H9 (cell line): ENCODE data around the gene CCDC9B. TPM values are rescaled to one million over a fixed set of nuclear protein-coding genes. Genes with fewer than 3 reads are reported as not detected.

Source experiments
- DNase-seq: peaks from one replicate; pipeline ENCODE4 v3.0.0-alpha.2; 2017
- H2AFZ ChIP-seq: one replicate; pipeline ENCODE4 v1.6.1; 2013; ENCODE audit warnings: mild to moderate bottlenecking, low read length, control low read depth, moderate library complexity
- H2AK5ac ChIP-seq: 2 replicates; pipeline ENCODE4 v1.6.1; 2013; ENCODE audit warnings: low read length, control low read depth, mixed read lengths; ENCODE audit not compliant: insufficient read length
- H2BK120ac ChIP-seq: one replicate; pipeline ENCODE4 v1.6.1; 2013; ENCODE audit warnings: low read depth, mild to moderate bottlenecking, low read length, control low read depth, inconsistent platforms; ENCODE audit not compliant: poor library complexity, severe bottlenecking
- H2BK12ac ChIP-seq: 2 replicates; pipeline ENCODE4 v1.6.1; 2013; ENCODE audit warnings: low read length, control low read depth, mixed read lengths, low read depth; ENCODE audit not compliant: insufficient read length
- H2BK15ac ChIP-seq: 2 replicates; pipeline ENCODE4 v1.6.1; 2013; ENCODE audit warnings: low read depth, low read length, control low read depth
- H2BK20ac ChIP-seq: one replicate; pipeline ENCODE4 v1.6.1; 2013; ENCODE audit warnings: low read depth, mild to moderate bottlenecking, low read length, control low read depth, inconsistent platforms; ENCODE audit not compliant: poor library complexity, severe bottlenecking
- H2BK5ac ChIP-seq: 2 replicates; pipeline ENCODE4 v1.6.1; 2013; ENCODE audit warnings: low read length, control low read depth, mixed read lengths; ENCODE audit not compliant: insufficient read length
- H3K14ac ChIP-seq: 2 replicates; pipeline ENCODE4 v1.6.1; 2013; ENCODE audit warnings: low read length, control low read depth; ENCODE audit not compliant: insufficient read depth
- H3K18ac ChIP-seq: 2 replicates; pipeline ENCODE4 v1.6.1; 2013; ENCODE audit warnings: low read depth, mild to moderate bottlenecking, mixed read lengths, low read length, control low read depth; ENCODE audit not compliant: insufficient read length
- H3K23ac ChIP-seq: 2 replicates; pipeline ENCODE4 v1.6.1; 2013; ENCODE audit warnings: low read length, control low read depth, mixed read lengths, low read depth; ENCODE audit not compliant: insufficient read length
- H3K23me2 ChIP-seq: 2 replicates; pipeline ENCODE4 v1.6.1; 2013; ENCODE audit warnings: low read depth, mild to moderate bottlenecking, mixed read lengths, low read length, control low read depth; ENCODE audit not compliant: insufficient read length, poor library complexity, severe bottlenecking
- H3K27ac ChIP-seq: 2 replicates; pipeline ENCODE4 v1.5.1; 2013; ENCODE audit warnings: low read length, control low read depth, mixed read lengths, low read depth; ENCODE audit not compliant: insufficient read length
- H3K27me3 ChIP-seq: 2 replicates; pipeline ENCODE4 v1.6.1; 2013; ENCODE audit warnings: low read length, control low read depth, inconsistent platforms; ENCODE audit not compliant: insufficient read depth
- H3K4ac ChIP-seq: 2 replicates; pipeline ENCODE4 v1.6.1; 2013; ENCODE audit warnings: low read depth, mild to moderate bottlenecking, control low read depth, inconsistent platforms, low read length, moderate library complexity
- H3K4me1 ChIP-seq: 2 replicates; pipeline ENCODE4 v1.6.1; 2013; ENCODE audit warnings: low read length, control low read depth, inconsistent platforms; ENCODE audit not compliant: insufficient read depth
- H3K4me2 ChIP-seq: 2 replicates; pipeline ENCODE4 v1.6.1; 2013; ENCODE audit warnings: low read length, control low read depth, mixed read lengths; ENCODE audit not compliant: insufficient read length, insufficient read depth
- H3K56ac ChIP-seq: 2 replicates; pipeline ENCODE4 v1.6.1; 2013; ENCODE audit warnings: low read depth, mild to moderate bottlenecking, mixed read lengths, low read length, control low read depth; ENCODE audit not compliant: insufficient read length
- H3K79me1 ChIP-seq: 2 replicates; pipeline ENCODE4 v1.6.1; 2013; ENCODE audit warnings: low read depth, mild to moderate bottlenecking, moderate library complexity, low read length, control low read depth, inconsistent platforms; ENCODE audit not compliant: insufficient read depth, poor library complexity, severe bottlenecking
- H3K79me2 ChIP-seq: 2 replicates; pipeline ENCODE4 v1.6.1; 2013; ENCODE audit warnings: low read length, control low read depth, inconsistent platforms; ENCODE audit not compliant: insufficient read depth
- H3K9ac ChIP-seq: 2 replicates; pipeline ENCODE4 v1.6.1; 2013; ENCODE audit warnings: low read length, control low read depth, mixed read lengths; ENCODE audit not compliant: insufficient read length; ENCODE audit errors: extremely low read depth
- H3K9me3 ChIP-seq: one replicate; pipeline ENCODE4 v1.6.1; 2013; ENCODE audit warnings: low read depth, low read length, inconsistent platforms; ENCODE audit not compliant: control insufficient read depth
- H3T11ph ChIP-seq: one replicate; pipeline ENCODE4 v1.6.1; 2013; ENCODE audit warnings: mild to moderate bottlenecking, low read length, control low read depth, inconsistent platforms
- H4K20me1 ChIP-seq: one replicate; pipeline ENCODE4 v1.6.1; 2013; ENCODE audit not compliant: control insufficient read depth, insufficient read length, insufficient read depth
- H4K5ac ChIP-seq: 2 replicates; pipeline ENCODE4 v1.6.1; 2013; ENCODE audit warnings: low read depth, mild to moderate bottlenecking, mixed read lengths, low read length, control low read depth; ENCODE audit not compliant: insufficient read length
- H4K8ac ChIP-seq: replicated peaks from 2 replicates; pipeline ENCODE4 v1.6.1; 2013; ENCODE audit warnings: low read length, control low read depth, mixed read lengths, low read depth; ENCODE audit not compliant: insufficient read length
- H4K91ac ChIP-seq: 2 replicates; pipeline ENCODE4 v1.6.1; 2013; ENCODE audit warnings: low read depth, mild to moderate bottlenecking, moderate library complexity, mixed read lengths, low read length, control low read depth; ENCODE audit not compliant: insufficient read length
- H3K27ac Mint-ChIP-seq, 3 experiments: 2 replicates in 2 of 3; 3 replicates in 1 of 3; pipeline ENCODE4 v1.8.0; 2020 to 2021; ENCODE audit warnings: mixed read lengths in 3 of 3, mild to moderate bottlenecking in 1 of 3, moderate library complexity in 1 of 3
- H3K27me3 Mint-ChIP-seq: 2 replicates; pipeline ENCODE4 v1.8.0; 2021; ENCODE audit warnings: low read depth, mild to moderate bottlenecking, moderate library complexity, mixed read lengths
- H3K36me3 Mint-ChIP-seq, 3 experiments: 2 replicates in 2 of 3; 3 replicates in 1 of 3; pipeline ENCODE4 v1.8.0; 2020 to 2021; ENCODE audit warnings: low read depth in 3 of 3, mixed read lengths in 3 of 3; ENCODE audit not compliant: insufficient read depth in 1 of 3
- H3K4me1 Mint-ChIP-seq, 2 experiments: 2 replicates each; pipeline ENCODE4 v1.8.0; 2020; ENCODE audit warnings: mixed read lengths in 2 of 2
- H3K4me3 Mint-ChIP-seq, 2 experiments: 2 replicates in 1 of 2; 3 replicates in 1 of 2; pipeline ENCODE4 v1.8.0; 2020 to 2021; ENCODE audit warnings: mild to moderate bottlenecking in 2 of 2, mixed read lengths in 2 of 2, moderate library complexity in 1 of 2
- H3K9me3 Mint-ChIP-seq, 2 experiments: 2 replicates in 1 of 2; 3 replicates in 1 of 2; pipeline ENCODE4 v1.8.0; 2020; ENCODE audit warnings: mild to moderate bottlenecking in 2 of 2, mixed read lengths in 2 of 2, moderate library complexity in 1 of 2
- CTCF ChIP-seq: fragments of 200-600 bp; sonication (generic); conservative IDR thresholded peaks from 3 replicates; pipeline ENCODE4 v1.8.0; 2021; ENCODE audit warnings: antibody characterized with exemption, mild to moderate bottlenecking
- WGBS: extraction: QIAGEN DNeasy Blood & Tissue Kit; methylation state at CpG from one replicate; pipeline ENCODE4 v1.1.7; 2013; ENCODE audit warnings: missing lambda C conversion rate, low lambda C conversion rate, mixed read lengths; ENCODE audit not compliant: insufficient read length; ENCODE audit errors: extremely low coverage; 5-methylcytosine and 5-hydroxymethylcytosine counted together
- total RNA-seq: library from RNA; stranded (reverse); gene quantifications from 2 replicates; pipeline ENCODE4 v1.2.1, GENCODE V29; 2021

Gene CCDC9B
- total RNA-seq, 1 experiment from 2014 or later, result 0.48 TPM

- H3K9me3 Mint-ChIP-seq, result no peaks in the 10 kb centered on the region; a peak in 1 of 5 replicates
- no peak overlapping the region for H2AFZ ChIP-seq
- H3T11ph ChIP-seq, result no peak overlapping the region
- no peaks in the 10 kb centered on the region for H3K27me3 ChIP-seq
- no peak overlapping the region for H4K91ac ChIP-seq
- no peak overlapping the region for H4K8ac ChIP-seq
- no peak overlapping the region for H3K27ac ChIP-seq
- no peak overlapping the region for H3K18ac ChIP-seq
- H3K9me3 ChIP-seq, result no peaks in the 10 kb centered on the region
- no peak overlapping the region for H2BK20ac ChIP-seq
- H4K5ac ChIP-seq, result no peak overlapping the region
- no peaks in the 10 kb centered on the region for H3K79me2 ChIP-seq
- H3K36me3 Mint-ChIP-seq, result no peaks in the 10 kb centered on the region
- no peak for TF ChIP-seq CTCF
- H3K79me1 ChIP-seq, result no peaks in the 10 kb centered on the region
- H3K4me1 Mint-ChIP-seq, result peaks cover 6 to 10% of the 10 kb centered on the region in 2 experiments
- H2BK12ac ChIP-seq, result no peak overlapping the region
- no peak overlapping the region for H2AK5ac ChIP-seq
- WGBS, result no CpG with 5 or more reads among the region's 4 CpGs
- H3K23ac ChIP-seq, result no peak overlapping the region
- no peak overlapping the region for H3K56ac ChIP-seq
- H2BK15ac ChIP-seq, result 0 out of 2 replicates have a peak overlapping the region, but pooled peaks have one; percentile 45
- H2BK120ac ChIP-seq, result no peak overlapping the region
- H3K27ac Mint-ChIP-seq, result no peak overlapping the region
- no peaks in the 10 kb centered on the region for H3K23me2 ChIP-seq
- H2BK5ac ChIP-seq, result no peak overlapping the region
- no peak overlapping the region for H3K4ac ChIP-seq
- peaks cover 60% of the 10 kb centered on the region for H3K27me3 Mint-ChIP-seq
- no peaks in the 10 kb centered on the region for H3K4me1 ChIP-seq
- no peak overlapping the region for H3K9ac ChIP-seq
- DNase-seq, result no peak
- H3K14ac ChIP-seq, result no peak overlapping the region
- H3K4me2 ChIP-seq, result no peak overlapping the region
- H3K4me3 Mint-ChIP-seq, result no peak overlapping the region
- H4K20me1 ChIP-seq, result no peaks in the 10 kb centered on the region
These were observed 25.9 kb downstream of the CCDC9B start for GRCh38 chr15:40314723-40315276.
